HepG2 (cell line): ENCODE measurements around the gene ANO3. TPM values are rescaled to one million over a fixed set of nuclear protein-coding genes. Genes with fewer than 3 reads are reported as not detected.

Experiments used
- ATAC-seq: fragments of 200-7000 bp; cut with Tn5 transposase; 3 replicates; pipeline ENCODE4 v1.9.1; 2020; ENCODE audit warnings: mild to moderate bottlenecking, moderate library complexity
- BruUV-seq: library from RNA; stranded (reverse); fragments of 400-500 nt; replicated peaks from 2 replicates; lab custom pipeline; 2021; lab: Mats Ljungman, UMichigan
- CTCF ChIA-PET: fragments of 300-600 bp; formaldehyde crosslinking; extraction: SDS; loops from one replicate; lab custom pipeline; 2021; ENCODE audit warnings: low total read pairs, inconsistent platforms, low intra/inter-chr PET ratio; lab: Yijun Ruan, JAX
- POLR2A ChIA-PET: fragments of 350-600 bp; sonication (Branson Sonifier 250); formaldehyde crosslinking; loops from one replicate; lab custom pipeline; 2020; ENCODE audit warnings: antibody characterized with exemption, inconsistent platforms; lab: Yijun Ruan, JAX
- DNase-seq: peaks from one replicate; pipeline ENCODE4 v3.0.0-alpha.2; 2015; ENCODE audit warnings: low spot score
- FAIRE-seq: peaks from 3 replicates; lab custom pipeline; 2011; peaks lifted over from hg19 to GRCh38; lab: Jason Lieb, UNC
- H2AFZ ChIP-seq: one replicate; pipeline ENCODE4 v1.6.1; 2011; ENCODE audit warnings: low read length, inconsistent platforms
- H3K27ac ChIP-seq: fragments of 300-600 bp; 3 replicates; pipeline ENCODE4 v1.8.0; 2011; ENCODE audit warnings: mixed run types, mild to moderate bottlenecking, mixed read lengths, low read length, inconsistent platforms; ENCODE audit not compliant: insufficient read depth; ENCODE audit errors: extremely low read length
- H3K27me3 ChIP-seq, 2 experiments: fragments of 200-600 bp in 1 of 2; 2 replicates in 1 of 2; 3 replicates in 1 of 2; pipeline versions ENCODE4 v1.6.0 to v1.8.0; 2011; ENCODE audit warnings: low read length in 2 of 2, mild to moderate bottlenecking in 2 of 2, moderate library complexity in 2 of 2, inconsistent platforms in 1 of 2; ENCODE audit not compliant: insufficient read depth in 2 of 2, control insufficient read depth in 1 of 2
- H3K36me3 ChIP-seq, 2 experiments: fragments of 200-600 bp in 1 of 2; replicated peaks in 1 of 2; 2 replicates in 1 of 2; 3 replicates in 1 of 2; pipeline versions ENCODE4 v1.5.1 to v1.8.0; 2011; ENCODE audit warnings: low read length in 2 of 2, inconsistent platforms in 1 of 2; ENCODE audit not compliant: insufficient read depth in 2 of 2, control insufficient read depth in 1 of 2
- H3K4me1 ChIP-seq: 2 replicates; pipeline ENCODE4 v1.5.1; 2012; ENCODE audit warnings: low read length, inconsistent platforms; ENCODE audit not compliant: insufficient read depth
- H3K4me2 ChIP-seq: 2 replicates; pipeline ENCODE4 v1.6.0; 2011; ENCODE audit warnings: low read depth, low read length, inconsistent platforms
- H3K4me3 ChIP-seq, 3 experiments: fragments of 200-600 bp in 1 of 3; sonication (generic), shearing (Covaris generic) in 1 of 3; replicated peaks in 1 of 3; 2 replicates each; pipeline ENCODE4 v1.5.1; 2011 to 2016; ENCODE audit warnings: low read length in 3 of 3, inconsistent platforms in 2 of 3, low read depth in 2 of 3, mild to moderate bottlenecking in 2 of 3, control low read depth in 1 of 3, mixed read lengths in 1 of 3; ENCODE audit not compliant: insufficient read depth in 1 of 3
- H3K79me2 ChIP-seq: one replicate; pipeline ENCODE4 v1.6.1; 2011; ENCODE audit warnings: low read length, inconsistent platforms; ENCODE audit not compliant: insufficient read depth
- H3K9ac ChIP-seq: 2 replicates; pipeline ENCODE4 v1.6.0; 2011; ENCODE audit warnings: mild to moderate bottlenecking, low read depth, low read length, inconsistent platforms; ENCODE audit not compliant: insufficient read depth
- H3K9me3 ChIP-seq: 2 replicates; pipeline ENCODE4 v1.5.1; 2012; ENCODE audit warnings: mild to moderate bottlenecking, low read length
- H4K20me1 ChIP-seq: 2 replicates; pipeline ENCODE4 v1.6.0; 2011; ENCODE audit warnings: inconsistent platforms, mild to moderate bottlenecking, low read length, moderate library complexity; ENCODE audit not compliant: insufficient read depth
- CHD4 ChIP-seq: fragments of 200-600 bp; sonication (generic); IDR thresholded peaks from 2 replicates; pipeline ENCODE4 v1.7.0; 2017; ENCODE audit warnings: mild to moderate bottlenecking, low read length, borderline replicate concordance
- ELF3 ChIP-seq: IDR thresholded peaks from 2 replicates; pipeline ENCODE4 v1.6.1; 2016; ENCODE audit warnings: missing genetic modification reagents, missing compliant biosample characterization
- HNRNPK ChIP-seq: fragments of 200-400 bp; formaldehyde crosslinking; IDR thresholded peaks from 2 replicates; pipeline ENCODE4 v1.6.1; 2018; ENCODE audit warnings: low read length, low read depth, moderate library complexity, mild to moderate bottlenecking; ENCODE audit not compliant: poor library complexity, severe bottlenecking
- PATZ1 ChIP-seq: sonication (generic); formaldehyde crosslinking; IDR thresholded peaks from 2 replicates; pipeline ENCODE4 v1.4.0; 2020; ENCODE audit warnings: missing genetic modification reagents
- PHF20 ChIP-seq: sonication (generic); formaldehyde crosslinking; IDR thresholded peaks from 2 replicates; pipeline ENCODE4 v1.5.0; 2020; ENCODE audit warnings: mild to moderate bottlenecking, missing genetic modification reagents
- REXO4 ChIP-seq: sonication (generic); formaldehyde crosslinking; IDR thresholded peaks from 2 replicates; pipeline ENCODE4 v1.8.0; 2022; ENCODE audit warnings: missing genetic modification reagents, mild to moderate bottlenecking, borderline replicate concordance
- SMARCE1 ChIP-seq: fragments of 450-650 bp; IDR thresholded peaks from 2 replicates; pipeline ENCODE4 v1.6.1; 2017; ENCODE audit warnings: borderline replicate concordance
- SMC3 ChIP-seq: IDR thresholded peaks from 2 replicates; pipeline ENCODE4 v1.6.1; 2011; ENCODE audit warnings: low read length, improper control_type of control experiment
- TBL1XR1 ChIP-seq: fragments of 150-350 bp; IDR thresholded peaks from 2 replicates; pipeline ENCODE4 v1.6.1; 2014; ENCODE audit warnings: borderline replicate concordance, low read length; ENCODE audit not compliant: partially characterized antibody
- TGIF2 ChIP-seq: IDR thresholded peaks from 2 replicates; pipeline ENCODE4 v1.6.1; 2016; ENCODE audit warnings: control low read depth, missing compliant biosample characterization
- ZNF550 ChIP-seq: sonication (generic); formaldehyde crosslinking; IDR thresholded peaks from 2 replicates; pipeline ENCODE4 v1.4.0; 2020; ENCODE audit warnings: mild to moderate bottlenecking, missing genetic modification reagents, borderline replicate concordance
- ZNF646 ChIP-seq: sonication (generic); formaldehyde crosslinking; IDR thresholded peaks from 2 replicates; pipeline ENCODE4 v1.9.0; 2021; ENCODE audit warnings: mild to moderate bottlenecking, missing genetic modification reagents
- ZNF777 ChIP-seq: sonication (generic); formaldehyde crosslinking; IDR thresholded peaks from 2 replicates; pipeline ENCODE4 v1.4.0; 2020; ENCODE audit warnings: missing genetic modification reagents
- WGBS: methylation state at CpG from one replicate; pipeline ENCODE4 v1.1.6; 2017; ENCODE audit warnings: low lambda C conversion rate; 5-methylcytosine and 5-hydroxymethylcytosine counted together
- in situ Hi-C: cut with HindIII; loops from 2 replicates; pipeline ENCODE4 v1.10.0; 2017; ENCODE audit warnings: low pct_unique_long_range_greater_than_20kb; ENCODE audit not compliant: extremely low pct_ligation_motif_present
- intact Hi-C: fragments of 100-400 bp; cut with micrococcal nuclease; formaldehyde crosslinking; loops from one replicate; pipeline ENCODE4 v1.10.0; 2022; ENCODE audit not compliant: unreplicated experiment
- polyA plus RNA-seq, 8 experiments: library from polyadenylated mRNA; depleted of rRNA in 3 of 8; stranded (reverse) in 7 of 8; unstranded in 1 of 8; fragments of >200 nt; fragmentation: Illumina TruSeq in 4 of 8; extraction: Trizol in 4 of 8; gene quantifications; 2 replicates each; pipeline versions ENCODE4 v1.2.1 to v1.2.3, GENCODE V29; 2011 to 2016; ENCODE audit warnings: low read depth in 4 of 8, missing spikeins in 1 of 8, mixed read lengths in 1 of 8; ENCODE audit not compliant: insufficient read depth in 1 of 8
- total RNA-seq, 5 experiments: library from RNA; depleted of rRNA; stranded (reverse); fragments of >200 nt; fragmentation: Illumina TruSeq; extraction: Trizol; gene quantifications; 2 replicates each; pipeline ENCODE4 v1.2.3, GENCODE V29; 2016; ENCODE audit warnings: low read depth in 1 of 5

The ANO3 gene
- total and polyA plus RNA-seq, 2 of the 13 experiments (the other 11 are each of a cell fraction or from before 2014, with no cell fraction given), result 0.17 to 0.44 TPM

- TF ChIP-seq ZNF646 (CRISPR knock-in tag) (no peak), TBL1XR1 (no peak), TGIF2 (no peak), HNRNPK (no peak), ZNF777 (no peak)
Observed at GRCh38 chr11:26578998-26579661, 247.2 kb downstream of the ANO3 start (continued).

GRCh38 chr11:26579683-26580082, 247.8 kb downstream of the ANO3 start:
- Histone ChIP-seq H3K36me3 (no peaks in the 10 kb centered on the region), H3K27me3 (no peaks in the 10 kb centered on the region), H3K79me2 (no peaks in the 10 kb centered on the region), H4K20me1 (no peaks in the 10 kb centered on the region), H3K4me3 (no peak overlapping the region), H3K4me2 (no peak overlapping the region), H3K9me3 (no peaks in the 10 kb centered on the region), H3K27ac (no peak overlapping the region), H2AFZ (no peak overlapping the region), H3K4me1 (no peaks in the 10 kb centered on the region), H3K9ac (no peak overlapping the region)
- CTCF ChIA-PET, result no interaction called here
- DNase-seq (no peak), FAIRE-seq (no peak), ATAC-seq (no peak)
- 40% methylated on average over 2 of the region's 2 CpGs for WGBS
- intact Hi-C loops (no loop called here), in situ Hi-C loops (no loop called here)
- no TSS peak for BruUV-seq
- POLR2A ChIA-PET, result no interaction called here
- TF ChIP-seq PHF20 (CRISPR knock-in tag) (no peak), SMARCE1 (no peak), SMC3 (no peak), ELF3 (CRISPR knock-in tag) (no peak), CHD4 (no peak), PATZ1 (CRISPR knock-in tag) (no peak), ZNF550 (no peak), REXO4 (CRISPR knock-in tag) (no peak)
